Endothelial cell of umbilical vein (primary cell): Measurements from ENCODE around the gene TTC9B. TPM values are rescaled to one million over a fixed set of nuclear protein-coding genes. Genes with fewer than 3 reads are reported as not detected.

Experiments
- BruUV-seq: library from RNA; stranded (reverse); fragments of 400-500 nt; replicated peaks from 2 replicates; lab custom pipeline; 2021; lab: Mats Ljungman, UMichigan
- CTCF ChIA-PET: fragments of 300-600, 350-600 bp; sonication (Branson Sonifier 250); formaldehyde crosslinking; loops from one replicate; lab custom pipeline; 2021; ENCODE audit warnings: antibody characterized with exemption, inconsistent platforms; lab: Charles Lee
- POLR2A ChIA-PET: fragments of 300-600, 350-600 bp; sonication (Branson Sonifier 250); formaldehyde crosslinking; loops from one replicate; lab custom pipeline; 2021; ENCODE audit warnings: antibody characterized with exemption, inconsistent platforms; lab: Charles Lee
- DNase-seq: peaks from one replicate; pipeline ENCODE4 v3.0.0-alpha.2; 2011; ENCODE audit warnings: low read depth, low spot score
- FAIRE-seq: peaks from 2 replicates; lab custom pipeline; 2011; peaks lifted over from hg19 to GRCh38; lab: Jason Lieb, UNC
- H2AFZ ChIP-seq: 2 replicates; pipeline ENCODE4 v1.6.0; 2012; ENCODE audit warnings: low read depth, low read length, control low read depth, inconsistent platforms
- H3K27ac ChIP-seq: 2 replicates; pipeline ENCODE4 v1.5.1; 2011; ENCODE audit warnings: low read depth, mild to moderate bottlenecking, control low read depth, low read length, moderate library complexity; ENCODE audit not compliant: insufficient read depth
- H3K27me3 ChIP-seq, 2 experiments: 2 replicates each; pipeline versions ENCODE4 v1.6.0 to v1.6.1; 2011; ENCODE audit warnings: low read length in 2 of 2, mixed read lengths in 1 of 2; ENCODE audit not compliant: control insufficient read depth in 2 of 2, insufficient read depth in 2 of 2
- H3K36me3 ChIP-seq, 2 experiments: 2 replicates in 1 of 2; 3 replicates in 1 of 2; pipeline ENCODE4 v1.5.1; 2011; ENCODE audit warnings: low read length in 2 of 2, mild to moderate bottlenecking in 1 of 2, moderate library complexity in 1 of 2; ENCODE audit not compliant: control insufficient read depth in 2 of 2, insufficient read depth in 2 of 2; ENCODE audit errors: extremely low read depth in 1 of 2
- H3K4me1 ChIP-seq: 3 replicates; pipeline ENCODE4 v1.5.1; 2011; ENCODE audit warnings: mild to moderate bottlenecking, low read length; ENCODE audit not compliant: control insufficient read depth, insufficient read depth; ENCODE audit errors: extremely low read depth
- H3K4me2 ChIP-seq: 2 replicates; pipeline ENCODE4 v1.6.1; 2011; ENCODE audit warnings: low read length, control low read depth, mixed read lengths; ENCODE audit not compliant: insufficient read depth
- H3K4me3 ChIP-seq, 3 experiments: fragments of 200-600 bp in 1 of 3; sonication (generic), shearing (Covaris generic) in 1 of 3; replicated peaks in 1 of 3; 2 replicates each; pipeline ENCODE4 v1.5.1; 2011 to 2016; ENCODE audit warnings: control low read depth in 3 of 3, low read length in 3 of 3, mild to moderate bottlenecking in 2 of 3, inconsistent platforms in 1 of 3, low read depth in 1 of 3, moderate library complexity in 1 of 3; ENCODE audit not compliant: insufficient read depth in 1 of 3
- H3K79me2 ChIP-seq: 2 replicates; pipeline ENCODE4 v1.6.0; 2012; ENCODE audit warnings: low read length, inconsistent platforms; ENCODE audit not compliant: control insufficient read depth, insufficient read depth
- H3K9ac ChIP-seq: replicated peaks from 2 replicates; pipeline ENCODE3; 2011; ENCODE audit warnings: low read length, control low read depth; ENCODE audit not compliant: insufficient read depth; ENCODE audit errors: extremely low read depth
- H3K9me1 ChIP-seq: replicated peaks from 3 replicates; pipeline ENCODE4 v1.6.0; 2011; ENCODE audit warnings: mild to moderate bottlenecking, low read length; ENCODE audit not compliant: control insufficient read depth, insufficient read depth; ENCODE audit errors: extremely low read depth
- H3K9me3 ChIP-seq: replicated peaks from 2 replicates; pipeline ENCODE4 v1.5.1; 2012; ENCODE audit warnings: low read length, inconsistent platforms; ENCODE audit not compliant: control insufficient read depth, insufficient read depth
- H4K20me1 ChIP-seq: replicated peaks from 2 replicates; pipeline ENCODE3; 2011; ENCODE audit warnings: mild to moderate bottlenecking, low read length; ENCODE audit not compliant: control insufficient read depth, insufficient read depth; ENCODE audit errors: extremely low read depth
- CTCF ChIP-seq, 2 donors: IDR thresholded peaks; 1 replicate in 1 of 2; 2 replicates in 1 of 2; pipeline ENCODE4 v1.5.1; 2011; ENCODE audit warnings: low read length in 2 of 2, mild to moderate bottlenecking in 2 of 2, moderate library complexity in 2 of 2, control low read depth in 1 of 2, inconsistent platforms in 1 of 2, low read depth in 1 of 2; ENCODE audit not compliant: insufficient read depth in 1 of 2; ENCODE audit errors: extremely low read depth in 1 of 2
- EZH2 ChIP-seq: IDR thresholded peaks from 2 replicates; pipeline ENCODE4 v1.6.1; 2012; ENCODE audit warnings: borderline replicate concordance, low read depth, mild to moderate bottlenecking, moderate library complexity, low read length, inconsistent platforms; ENCODE audit not compliant: severe bottlenecking
- FOS ChIP-seq: IDR thresholded peaks from 2 replicates; pipeline ENCODE4 v1.6.1; 2011; ENCODE audit warnings: mild to moderate bottlenecking, low read length, moderate library complexity, borderline replicate concordance; ENCODE audit not compliant: insufficient read depth
- JUN ChIP-seq: IDR thresholded peaks from 2 replicates; pipeline ENCODE4 v1.6.1; 2011; ENCODE audit warnings: borderline replicate concordance, low read depth; ENCODE audit not compliant: insufficient read length, insufficient read depth
- MYC ChIP-seq: IDR thresholded peaks from one replicate; pipeline ENCODE4 v1.6.1; 2011; ENCODE audit warnings: mild to moderate bottlenecking, low read depth, low read length
- POLR2A ChIP-seq: IDR thresholded peaks from 2 replicates; pipeline ENCODE4 v1.6.1; 2012; ENCODE audit warnings: low read depth, mild to moderate bottlenecking, control low read depth, low read length
- POLR2AphosphoS5 ChIP-seq: IDR thresholded peaks from 2 replicates; pipeline ENCODE4 v1.6.1; 2012; ENCODE audit warnings: low read depth, mild to moderate bottlenecking, control low read depth, low read length, moderate library complexity; ENCODE audit not compliant: insufficient read depth
- dilution Hi-C: fragments of 300-500 bp; cut with MboI; formaldehyde crosslinking; loops from one replicate; pipeline ENCODE4 v1.15.0; 2019; ENCODE audit warnings: low sequenced_read_pairs; ENCODE audit not compliant: extremely low pct_ligation_motif_present
- intact Hi-C: fragments of 100-400 bp; cut with micrococcal nuclease; formaldehyde crosslinking; loops from one replicate; pipeline ENCODE4 v1.10.0; 2022
- polyA plus RNA-seq, 4 experiments: library from polyadenylated mRNA; depleted of rRNA in 3 of 4; stranded (reverse) in 3 of 4; unstranded in 1 of 4; fragments of >200 nt; gene quantifications; 2 replicates each; pipeline versions ENCODE4 v1.2.1 to v1.2.3, GENCODE V29; 2011 to 2012; ENCODE audit warnings: missing spikeins in 1 of 4
- total RNA-seq: library from RNA; stranded (reverse); gene quantifications from 2 replicates; pipeline ENCODE4 v1.2.3, GENCODE V29; 2021

TTC9B gene
- total and polyA plus RNA-seq, 2 donors (not counting 3 experiments of a cell fraction or from before 2014, with no cell fraction given): not detected

GRCh38 chr19:40246292-40247073 is 28.3 kb upstream of the TTC9B start:
- H3K79me2 ChIP-seq: peaks cover 5% of the 10 kb centered on the region
- no TSS peak for BruUV-seq
- ChIA-PET POLR2A (no interaction called here), CTCF (interaction anchor here (1.1 kb wide), 1 partner anchor 18 kb away, joined by 4 read pairs; no protein-coding TSS in a partner anchor)
- H3K9ac ChIP-seq: no peak overlapping the region
- H3K9me1 ChIP-seq: no peaks in the 10 kb centered on the region
- no peak overlapping the region for H3K27ac ChIP-seq
- no peaks in the 10 kb centered on the region for H3K9me3 ChIP-seq
- no peak overlapping the region for H2AFZ ChIP-seq
- H3K27me3 ChIP-seq: no peaks in the 10 kb centered on the region
- TF ChIP-seq JUN: no peak
- TF ChIP-seq FOS: no peak
- no peak for TF ChIP-seq POLR2A
- TF ChIP-seq EZH2: no peak
- no peak for TF ChIP-seq CTCF (IDR thresholded peaks at IDR 0.05; ENCODE audit: extremely low read depth in 1 of 2, insufficient read depth in 1 of 2, low read depth in 1 of 2, low read length in 2 of 2)
- TF ChIP-seq POLR2AphosphoS5: no peak
- no peak for TF ChIP-seq MYC
- dilution Hi-C loops: no loop called here
- H3K4me2 ChIP-seq: no peak overlapping the region
- no peaks in the 10 kb centered on the region for H3K36me3 ChIP-seq
- H3K4me3 ChIP-seq: no peak overlapping the region
- DNase-seq (no peak), FAIRE-seq (no peak)
- no peaks in the 10 kb centered on the region for H4K20me1 ChIP-seq
- intact Hi-C loops: no loop called here
- peaks cover 12% of the 10 kb centered on the region for H3K4me1 ChIP-seq
